ENCODE data around the gene WDFY4.

The WDFY4 gene

DNA sequence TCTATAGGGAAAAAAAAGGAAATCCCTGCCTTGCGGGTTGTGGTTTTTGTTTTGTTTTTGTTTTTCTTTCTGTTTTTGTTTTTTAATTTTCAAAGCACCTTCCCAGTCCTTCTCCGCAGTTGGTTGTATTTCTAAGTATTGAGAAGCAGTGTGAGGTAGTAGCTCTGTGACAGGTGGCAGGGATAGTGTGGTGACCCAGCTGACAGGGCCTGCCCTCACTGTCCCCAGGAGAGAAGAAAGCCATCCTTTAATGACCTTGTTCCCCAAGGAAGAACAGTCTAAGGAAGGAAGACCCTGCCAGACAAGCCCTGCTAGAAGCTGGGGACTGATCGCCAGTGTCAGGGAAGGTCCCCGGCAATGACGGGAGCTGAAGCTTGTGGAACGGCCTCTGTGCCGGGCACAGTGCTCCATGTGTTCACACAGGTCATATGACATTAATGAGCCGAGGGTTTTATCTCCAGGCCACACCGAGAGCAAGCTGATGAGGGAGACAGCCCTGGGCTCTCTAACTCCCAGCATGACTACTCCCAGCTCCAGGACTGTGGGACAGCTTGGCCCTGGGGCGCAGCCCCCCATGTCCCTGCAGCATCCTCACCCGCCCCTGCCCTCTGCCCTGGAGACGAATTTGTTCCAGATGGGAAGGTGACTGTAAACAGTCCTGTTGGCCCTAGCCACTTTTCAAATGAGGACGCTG is 324.0 kb downstream of the WDFY4 start:
- TF ChIP-seq, protein P1, sequence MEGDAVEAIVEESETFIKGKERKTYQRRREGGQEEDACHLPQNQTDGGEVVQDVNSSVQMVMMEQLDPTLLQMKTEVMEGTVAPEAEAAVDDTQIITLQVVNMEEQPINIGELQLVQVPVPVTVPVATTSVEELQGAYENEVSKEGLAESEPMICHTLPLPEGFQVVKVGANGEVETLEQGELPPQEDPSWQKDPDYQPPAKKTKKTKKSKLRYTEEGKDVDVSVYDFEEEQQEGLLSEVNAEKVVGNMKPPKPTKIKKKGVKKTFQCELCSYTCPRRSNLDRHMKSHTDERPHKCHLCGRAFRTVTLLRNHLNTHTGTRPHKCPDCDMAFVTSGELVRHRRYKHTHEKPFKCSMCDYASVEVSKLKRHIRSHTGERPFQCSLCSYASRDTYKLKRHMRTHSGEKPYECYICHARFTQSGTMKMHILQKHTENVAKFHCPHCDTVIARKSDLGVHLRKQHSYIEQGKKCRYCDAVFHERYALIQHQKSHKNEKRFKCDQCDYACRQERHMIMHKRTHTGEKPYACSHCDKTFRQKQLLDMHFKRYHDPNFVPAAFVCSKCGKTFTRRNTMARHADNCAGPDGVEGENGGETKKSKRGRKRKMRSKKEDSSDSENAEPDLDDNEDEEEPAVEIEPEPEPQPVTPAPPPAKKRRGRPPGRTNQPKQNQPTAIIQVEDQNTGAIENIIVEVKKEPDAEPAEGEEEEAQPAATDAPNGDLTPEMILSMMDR (IDR thresholded peaks at IDR 0.05; ENCODE audit: control insufficient read depth, extremely low read depth, insufficient read depth), result no peak
- no peak overlapping the region for H3K4me3 ChIP-seq (ENCODE audit: low read depth, low read length)

DNA sequence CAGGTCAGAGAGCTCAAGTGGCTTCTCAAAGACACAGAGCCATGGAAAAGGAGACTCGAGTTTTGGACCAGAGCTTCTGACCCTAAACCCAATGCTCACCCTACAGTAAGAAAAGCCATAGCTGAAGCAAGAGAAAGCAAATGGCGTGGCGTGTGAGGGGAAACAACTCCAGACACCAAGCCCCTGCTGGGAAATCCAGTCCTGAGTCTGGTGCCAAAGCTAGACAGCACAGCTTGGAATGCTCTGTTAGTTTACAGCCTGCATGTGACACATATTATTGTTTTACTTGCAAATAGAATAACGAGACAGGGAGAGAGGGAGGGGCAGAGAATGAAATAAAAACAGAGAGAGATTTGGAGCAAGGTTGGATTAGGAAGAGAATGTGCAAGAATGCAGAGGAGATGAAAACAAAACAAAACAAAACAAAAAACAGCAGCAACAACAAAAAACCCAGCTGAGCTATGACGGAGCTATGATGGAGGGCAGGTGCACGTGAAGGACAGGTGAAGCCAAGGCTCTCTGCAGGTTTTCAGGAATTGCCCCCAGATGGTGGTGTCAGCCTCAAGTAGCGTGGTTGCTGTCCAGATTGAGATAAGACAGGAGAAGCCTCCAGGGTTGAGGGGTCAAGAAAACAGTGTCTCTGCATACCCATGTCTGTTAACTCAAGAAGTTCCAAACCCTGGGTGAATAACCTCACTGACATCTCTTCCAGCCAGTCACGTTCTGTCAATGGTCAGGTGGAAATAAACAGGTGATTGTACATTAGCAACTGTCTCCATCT is 324.7 kb downstream of the WDFY4 start:
- no peak for DNase-seq (ENCODE audit: low read depth)
- TF ChIP-seq, protein P1 (IDR thresholded peaks at IDR 0.05; ENCODE audit: control insufficient read depth, extremely low read depth, insufficient read depth), result no peak

More for the DNA sequence above, 324.0 kb downstream of the WDFY4 start:
- no peak for DNase-seq (ENCODE audit: low read depth)

DNA sequence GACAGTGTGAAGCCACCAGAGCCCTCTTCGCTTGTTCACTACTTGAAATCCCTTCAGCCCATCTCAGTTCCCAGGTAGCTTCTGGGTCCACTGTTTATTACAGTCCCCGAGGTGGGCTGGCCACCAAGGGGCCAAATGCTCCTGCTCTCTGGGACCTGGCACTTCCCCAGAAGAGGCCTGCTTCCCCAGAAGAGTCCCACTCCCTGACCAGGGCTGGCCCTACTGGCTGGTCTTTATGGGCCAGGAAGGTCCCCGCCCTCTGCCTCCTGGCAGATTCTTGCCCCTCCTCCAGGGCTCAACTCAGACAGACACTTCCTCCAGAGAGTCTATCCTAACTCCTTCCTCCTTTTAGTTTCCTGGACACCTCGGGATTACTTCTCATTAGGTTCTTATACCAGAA is 325.6 kb downstream of the WDFY4 start:
- DNase-seq (ENCODE audit: low read depth), result no peak
- TF ChIP-seq, protein P1 (IDR thresholded peaks at IDR 0.05; ENCODE audit: control insufficient read depth, extremely low read depth, insufficient read depth), result no peak
- H3K4me3 ChIP-seq (ENCODE audit: low read depth, low read length), result no peak overlapping the region

More for the DNA sequence above, 324.7 kb downstream of the WDFY4 start:
- no peak overlapping the region for H3K4me3 ChIP-seq (ENCODE audit: low read depth, low read length)

DNA sequence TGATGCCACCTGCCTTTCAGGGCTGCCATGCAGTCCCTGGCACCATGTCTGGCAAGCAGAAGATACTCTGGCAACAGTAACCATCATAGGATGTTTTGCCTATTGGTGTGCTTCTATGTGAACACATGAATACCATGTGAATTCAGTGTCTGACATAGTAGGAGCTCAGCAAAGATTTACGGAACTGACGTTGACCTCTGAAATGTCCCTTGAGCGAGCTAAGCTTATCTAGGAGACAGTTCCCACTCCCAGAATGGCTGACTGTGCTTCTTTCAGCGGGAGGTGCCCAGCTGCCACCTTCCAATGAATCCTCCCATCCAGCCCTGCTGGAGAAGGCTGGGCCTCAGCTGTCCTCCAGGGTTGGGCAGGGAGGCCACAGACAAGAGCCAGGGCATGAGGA is 326.2 kb downstream of the WDFY4 start:
- no peak for DNase-seq (ENCODE audit: low read depth)
- TF ChIP-seq, protein P1 (IDR thresholded peaks at IDR 0.05; ENCODE audit: control insufficient read depth, extremely low read depth, insufficient read depth), result no peak
- no peak overlapping the region for H3K4me3 ChIP-seq (ENCODE audit: low read depth, low read length)

DNA sequence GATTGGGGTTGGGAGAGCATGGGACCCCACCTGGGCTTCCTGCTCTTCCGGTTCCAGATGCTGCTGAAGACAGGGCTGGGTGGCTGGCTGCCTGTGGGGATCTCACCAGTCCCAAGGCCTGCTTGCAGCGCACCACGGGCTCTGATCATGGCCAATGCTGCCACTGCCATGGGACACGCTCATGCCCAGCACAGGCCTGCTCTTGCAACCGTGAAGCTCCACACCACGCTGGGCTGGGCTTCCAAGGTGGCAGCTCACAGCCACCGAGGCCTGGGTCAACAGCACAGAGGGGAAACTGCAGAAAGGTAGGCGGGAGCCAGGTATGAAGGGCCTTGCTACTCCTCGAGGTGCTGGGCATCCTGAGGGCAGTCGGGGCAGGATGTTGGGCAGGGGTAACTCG is 327.1 kb downstream of the WDFY4 start:
- no peak for DNase-seq (ENCODE audit: low read depth)
- no peak overlapping the region for H3K4me3 ChIP-seq (ENCODE audit: low read depth, low read length)
- TF ChIP-seq, protein P1 (IDR thresholded peaks at IDR 0.05; ENCODE audit: control insufficient read depth, extremely low read depth, insufficient read depth), result no peak

DNA sequence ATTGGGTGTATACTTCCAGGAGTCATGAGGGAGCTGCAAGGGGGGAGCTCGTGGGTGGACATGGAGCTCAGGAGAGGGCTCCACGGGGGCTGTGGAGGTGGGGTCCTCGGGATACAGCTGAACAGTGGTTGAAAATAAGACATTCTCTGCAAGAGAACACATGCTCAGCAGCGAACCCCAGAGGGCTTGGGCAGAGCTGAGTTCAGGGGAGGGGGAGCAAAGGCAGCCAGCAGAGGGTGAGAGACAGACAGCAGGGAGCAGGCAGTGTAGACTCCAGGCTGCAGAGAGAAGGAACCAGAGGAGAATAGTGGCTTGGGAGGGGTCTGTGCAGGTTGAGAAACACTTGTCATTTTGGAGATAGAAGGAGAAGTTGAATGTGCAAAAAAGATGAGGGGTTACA is 327.9 kb downstream of the WDFY4 start:
- no peak overlapping the region for H3K4me3 ChIP-seq (ENCODE audit: low read depth, low read length)
- DNase-seq (ENCODE audit: low read depth), result no peak
- TF ChIP-seq, protein P1 (IDR thresholded peaks at IDR 0.05; ENCODE audit: control insufficient read depth, extremely low read depth, insufficient read depth), result no peak

Data from LNCaP clone FGC (cell line).